HG03342 (cell line): ENCODE results near the gene CCSER2.
"Not testable (repeated sequence)": the region's sequence is repeated elsewhere in the genome, so short reads cannot be mapped to it uniquely, and the experiment has no call there.

Source experiments
- ATAC-seq: cut with Tn5 transposase; IDR thresholded peaks from one replicate; pipeline ENCODE4 v1.9.1; 2021; ENCODE audit warnings: mild to moderate bottlenecking, moderate library complexity; ENCODE audit not compliant: unreplicated experiment

CCSER2 gene

GRCh38 chr10:84328418-84329195 is at the start of gene CCSER2:
TSS of gene CCSER2 (plus strand) at chr10:84328589. CDS start at chr10:84371053, 42,464 bp downstream.
- peak; percentile 53 for ATAC-seq

GRCh38 chr10:84279876-84280475 is 48.4 kb upstream of the CCSER2 start:
- ATAC-seq, result not testable (repeated sequence)

GRCh38 chr10:84286695-84287094 is 41.7 kb upstream of the CCSER2 start:
- no peak for ATAC-seq

GRCh38 chr10:84288151-84288550 is 40.2 kb upstream of the CCSER2 start:
- ATAC-seq, result no peak

- ATAC-seq, result no peak
Measured at GRCh38 chr10:84289521-84290200, 38.7 kb upstream of the CCSER2 start.

GRCh38 chr10:84290235-84290634 is 38.2 kb upstream of the CCSER2 start:
- ATAC-seq, result no peak

GRCh38 chr10:84291384-84291783 is 37.0 kb upstream of the CCSER2 start:
- ATAC-seq, result no peak

GRCh38 chr10:84292502-84292901 is 35.9 kb upstream of the CCSER2 start:
- peak; percentile 47 for ATAC-seq

GRCh38 chr10:84293171-84293570 is 35.2 kb upstream of the CCSER2 start:
- no peak for ATAC-seq

GRCh38 chr10:84293574-84294016 is 34.8 kb upstream of the CCSER2 start:
- ATAC-seq, result no peak

GRCh38 chr10:84294766-84295447 is 33.5 kb upstream of the CCSER2 start:
- peak; percentile 80 for ATAC-seq

- no peak for ATAC-seq
Measured at GRCh38 chr10:84296091-84296981, 32.1 kb upstream of the CCSER2 start.

- no peak for ATAC-seq
Measured at GRCh38 chr10:84298057-84298456, 30.3 kb upstream of the CCSER2 start.

GRCh38 chr10:84302223-84302622 is 26.2 kb upstream of the CCSER2 start:
- no peak for ATAC-seq

- ATAC-seq, result no peak
Measured at GRCh38 chr10:84306751-84307384, 21.5 kb upstream of the CCSER2 start.

- no peak for ATAC-seq
Measured at GRCh38 chr10:84308021-84308420, 20.4 kb upstream of the CCSER2 start.

- no peak for ATAC-seq
Measured at GRCh38 chr10:84308481-84309304, 19.7 kb upstream of the CCSER2 start.

GRCh38 chr10:84310470-84310869 is 17.9 kb upstream of the CCSER2 start:
- ATAC-seq, result no peak

GRCh38 chr10:84311576-84311975 is 16.8 kb upstream of the CCSER2 start:
- ATAC-seq, result no peak
